ENCODE results near the gene TNNC1.

DNA sequence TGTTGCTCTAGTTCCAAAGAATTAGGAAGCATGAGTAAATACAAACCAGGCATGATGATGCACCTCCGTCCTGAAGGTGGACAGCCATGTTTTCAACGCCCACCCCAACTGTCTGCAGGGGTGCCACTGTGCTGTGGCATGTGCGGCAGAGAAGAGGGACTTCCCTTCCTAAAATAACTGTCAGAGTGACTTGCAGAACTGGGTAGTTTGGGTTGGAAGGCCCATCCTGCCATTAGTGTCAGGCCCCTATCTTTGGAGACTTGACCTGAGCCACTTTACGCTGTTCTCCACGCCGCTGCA is 23.9 kb upstream of the TNNC1 start:
- TF ChIP-seq, protein P1, sequence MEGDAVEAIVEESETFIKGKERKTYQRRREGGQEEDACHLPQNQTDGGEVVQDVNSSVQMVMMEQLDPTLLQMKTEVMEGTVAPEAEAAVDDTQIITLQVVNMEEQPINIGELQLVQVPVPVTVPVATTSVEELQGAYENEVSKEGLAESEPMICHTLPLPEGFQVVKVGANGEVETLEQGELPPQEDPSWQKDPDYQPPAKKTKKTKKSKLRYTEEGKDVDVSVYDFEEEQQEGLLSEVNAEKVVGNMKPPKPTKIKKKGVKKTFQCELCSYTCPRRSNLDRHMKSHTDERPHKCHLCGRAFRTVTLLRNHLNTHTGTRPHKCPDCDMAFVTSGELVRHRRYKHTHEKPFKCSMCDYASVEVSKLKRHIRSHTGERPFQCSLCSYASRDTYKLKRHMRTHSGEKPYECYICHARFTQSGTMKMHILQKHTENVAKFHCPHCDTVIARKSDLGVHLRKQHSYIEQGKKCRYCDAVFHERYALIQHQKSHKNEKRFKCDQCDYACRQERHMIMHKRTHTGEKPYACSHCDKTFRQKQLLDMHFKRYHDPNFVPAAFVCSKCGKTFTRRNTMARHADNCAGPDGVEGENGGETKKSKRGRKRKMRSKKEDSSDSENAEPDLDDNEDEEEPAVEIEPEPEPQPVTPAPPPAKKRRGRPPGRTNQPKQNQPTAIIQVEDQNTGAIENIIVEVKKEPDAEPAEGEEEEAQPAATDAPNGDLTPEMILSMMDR (IDR thresholded peaks at IDR 0.05; ENCODE audit: poor library complexity, severe bottlenecking), result no peak
- TF ChIP-seq MXI1 (conservative IDR thresholded peaks at IDR 0.05; ENCODE audit: poor library complexity, severe bottlenecking) (no peak), EZH2 (IDR thresholded peaks at IDR 0.05; ENCODE audit: borderline replicate concordance, insufficient read depth, low read length, poor library complexity, severe bottlenecking) (no peak), EP300 (conservative IDR thresholded peaks at IDR 0.05; ENCODE audit: poor library complexity, severe bottlenecking) (no peak), RAD21 (conservative IDR thresholded peaks at IDR 0.05) (no peak), POLR2AphosphoS5 (IDR thresholded peaks at IDR 0.05) (no peak)
- TF ChIP-seq, protein P2, sequence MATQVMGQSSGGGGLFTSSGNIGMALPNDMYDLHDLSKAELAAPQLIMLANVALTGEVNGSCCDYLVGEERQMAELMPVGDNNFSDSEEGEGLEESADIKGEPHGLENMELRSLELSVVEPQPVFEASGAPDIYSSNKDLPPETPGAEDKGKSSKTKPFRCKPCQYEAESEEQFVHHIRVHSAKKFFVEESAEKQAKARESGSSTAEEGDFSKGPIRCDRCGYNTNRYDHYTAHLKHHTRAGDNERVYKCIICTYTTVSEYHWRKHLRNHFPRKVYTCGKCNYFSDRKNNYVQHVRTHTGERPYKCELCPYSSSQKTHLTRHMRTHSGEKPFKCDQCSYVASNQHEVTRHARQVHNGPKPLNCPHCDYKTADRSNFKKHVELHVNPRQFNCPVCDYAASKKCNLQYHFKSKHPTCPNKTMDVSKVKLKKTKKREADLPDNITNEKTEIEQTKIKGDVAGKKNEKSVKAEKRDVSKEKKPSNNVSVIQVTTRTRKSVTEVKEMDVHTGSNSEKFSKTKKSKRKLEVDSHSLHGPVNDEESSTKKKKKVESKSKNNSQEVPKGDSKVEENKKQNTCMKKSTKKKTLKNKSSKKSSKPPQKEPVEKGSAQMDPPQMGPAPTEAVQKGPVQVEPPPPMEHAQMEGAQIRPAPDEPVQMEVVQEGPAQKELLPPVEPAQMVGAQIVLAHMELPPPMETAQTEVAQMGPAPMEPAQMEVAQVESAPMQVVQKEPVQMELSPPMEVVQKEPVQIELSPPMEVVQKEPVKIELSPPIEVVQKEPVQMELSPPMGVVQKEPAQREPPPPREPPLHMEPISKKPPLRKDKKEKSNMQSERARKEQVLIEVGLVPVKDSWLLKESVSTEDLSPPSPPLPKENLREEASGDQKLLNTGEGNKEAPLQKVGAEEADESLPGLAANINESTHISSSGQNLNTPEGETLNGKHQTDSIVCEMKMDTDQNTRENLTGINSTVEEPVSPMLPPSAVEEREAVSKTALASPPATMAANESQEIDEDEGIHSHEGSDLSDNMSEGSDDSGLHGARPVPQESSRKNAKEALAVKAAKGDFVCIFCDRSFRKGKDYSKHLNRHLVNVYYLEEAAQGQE (IDR thresholded peaks at IDR 0.05; ENCODE audit: borderline replicate concordance), result no peak

Measured in neural cell (in vitro differentiated cells).